ENCODE results near the gene FEZF2. TPM values are rescaled to one million over a fixed set of nuclear protein-coding genes. Genes with fewer than 3 reads are reported as not detected.
A peak's percentile ranks its signal among the peaks of the same experiment; 100 is the strongest.

Gene FEZF2
- polyA plus RNA-seq, 3 donors = not detected

DNA sequence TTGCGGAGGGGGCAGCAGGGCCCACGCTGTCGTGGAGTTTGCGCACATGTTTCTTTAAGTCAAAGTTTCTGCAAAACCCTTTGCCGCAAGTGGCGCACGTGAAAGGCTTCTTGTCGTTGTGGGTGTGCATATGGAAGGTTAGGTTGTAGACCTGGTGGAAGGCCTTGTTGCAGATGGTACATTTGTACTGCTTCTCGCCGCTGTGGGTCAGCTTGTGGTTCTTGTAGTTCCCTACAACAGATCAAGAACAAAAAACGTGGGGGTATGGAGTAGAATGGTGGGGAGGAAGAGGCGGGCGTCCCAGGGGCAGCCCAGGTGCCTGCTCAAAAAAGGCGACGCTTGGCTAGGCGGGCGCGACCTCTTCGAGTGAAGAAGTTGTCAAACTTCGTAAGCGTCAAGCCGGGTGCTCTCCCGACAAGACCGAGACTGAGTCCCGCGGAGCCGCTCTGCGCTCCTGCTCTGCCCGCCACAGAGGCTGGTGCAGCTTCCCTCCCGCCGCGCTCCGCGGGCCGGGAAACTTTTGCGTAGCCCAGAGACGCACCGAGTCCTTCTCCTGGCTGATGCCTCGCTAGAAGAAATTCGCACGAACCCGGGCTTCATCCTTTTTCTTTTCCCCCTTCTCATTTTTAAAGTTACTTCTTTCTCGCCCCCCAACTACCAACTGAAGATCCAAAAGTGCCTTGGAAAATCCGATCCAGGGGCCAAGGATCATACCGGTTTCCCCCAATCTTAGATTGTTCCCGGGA is 3.1 kb downstream of the FEZF2 start:
- no peaks in the 10 kb centered on the region for H3K79me2 ChIP-seq (ENCODE audit: insufficient read depth, low read length)
- no peak overlapping the region for H3K27ac Mint-ChIP-seq
- peaks cover 83 to 97% of the 10 kb centered on the region in 2 donors for H3K27me3 ChIP-seq (ENCODE audit: control insufficient read depth in 2 of 2, insufficient read depth in 2 of 2, low read length in 2 of 2)
- peaks cover 3% of the 10 kb centered on the region for H3K4me1 Mint-ChIP-seq
- H3K36me3 ChIP-seq (replicated peaks in 1 of 2; ENCODE audit: control insufficient read depth in 1 of 2, insufficient read depth in 2 of 2, low read length in 2 of 2) = no peaks in the 10 kb centered on the region
- no peak for DNase-seq
- H3K4me3 Mint-ChIP-seq = peak overlapping the region in 1 of 2 donors; percentile 87
- TF ChIP-seq, protein P1, sequence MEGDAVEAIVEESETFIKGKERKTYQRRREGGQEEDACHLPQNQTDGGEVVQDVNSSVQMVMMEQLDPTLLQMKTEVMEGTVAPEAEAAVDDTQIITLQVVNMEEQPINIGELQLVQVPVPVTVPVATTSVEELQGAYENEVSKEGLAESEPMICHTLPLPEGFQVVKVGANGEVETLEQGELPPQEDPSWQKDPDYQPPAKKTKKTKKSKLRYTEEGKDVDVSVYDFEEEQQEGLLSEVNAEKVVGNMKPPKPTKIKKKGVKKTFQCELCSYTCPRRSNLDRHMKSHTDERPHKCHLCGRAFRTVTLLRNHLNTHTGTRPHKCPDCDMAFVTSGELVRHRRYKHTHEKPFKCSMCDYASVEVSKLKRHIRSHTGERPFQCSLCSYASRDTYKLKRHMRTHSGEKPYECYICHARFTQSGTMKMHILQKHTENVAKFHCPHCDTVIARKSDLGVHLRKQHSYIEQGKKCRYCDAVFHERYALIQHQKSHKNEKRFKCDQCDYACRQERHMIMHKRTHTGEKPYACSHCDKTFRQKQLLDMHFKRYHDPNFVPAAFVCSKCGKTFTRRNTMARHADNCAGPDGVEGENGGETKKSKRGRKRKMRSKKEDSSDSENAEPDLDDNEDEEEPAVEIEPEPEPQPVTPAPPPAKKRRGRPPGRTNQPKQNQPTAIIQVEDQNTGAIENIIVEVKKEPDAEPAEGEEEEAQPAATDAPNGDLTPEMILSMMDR (IDR thresholded peaks at IDR 0.05) = no peak
- no peak overlapping the region for H3K4me3 ChIP-seq (replicated peaks in 1 of 3; ENCODE audit: low read depth in 2 of 3, low read length in 3 of 3)
- no peaks in the 10 kb centered on the region for H3K4me1 ChIP-seq (ENCODE audit: control insufficient read depth in 1 of 2, insufficient read depth in 2 of 2, low read length in 2 of 2)
- peaks cover 0 to 3% of the 10 kb centered on the region in 2 donors for H3K36me3 Mint-ChIP-seq
- peaks cover 97 to 100% (median 98%) of the 10 kb centered on the region in 3 donors for H3K27me3 Mint-ChIP-seq (ENCODE audit: low read depth in 3 of 3)
- H3K9me3 Mint-ChIP-seq = peaks cover 0 to 27% (median 11%) of the 10 kb centered on the region in 7 donors
- no peak overlapping the region for H2AFZ ChIP-seq (ENCODE audit: insufficient read depth, low read depth, low read length, poor library complexity, severe bottlenecking)
- no peaks in the 10 kb centered on the region for H4K20me1 ChIP-seq (ENCODE audit: insufficient read depth, low read length)
- intact Hi-C loops (cut with micrococcal nuclease) = no loop called here
- peaks cover 0 to 58% of the 10 kb centered on the region in 2 donors for H3K9me3 ChIP-seq (replicated peaks in 1 of 2; ENCODE audit: control insufficient read depth in 1 of 2, insufficient read depth in 1 of 2, low read length in 2 of 2)
- no peak overlapping the region for H3K27ac ChIP-seq (ENCODE audit: low read depth in 1 of 2, low read length in 2 of 2)
- 4% methylated on average over 41 of the region's 46 CpGs for WGBS (ENCODE audit: insufficient coverage)
- no peak overlapping the region for H3K9ac ChIP-seq (ENCODE audit: insufficient read depth, low read length, poor library complexity, severe bottlenecking)
- H3K4me2 ChIP-seq (replicated peaks; ENCODE audit: extremely low read depth, low read length, poor library complexity, severe bottlenecking) = no peak overlapping the region

DNA sequence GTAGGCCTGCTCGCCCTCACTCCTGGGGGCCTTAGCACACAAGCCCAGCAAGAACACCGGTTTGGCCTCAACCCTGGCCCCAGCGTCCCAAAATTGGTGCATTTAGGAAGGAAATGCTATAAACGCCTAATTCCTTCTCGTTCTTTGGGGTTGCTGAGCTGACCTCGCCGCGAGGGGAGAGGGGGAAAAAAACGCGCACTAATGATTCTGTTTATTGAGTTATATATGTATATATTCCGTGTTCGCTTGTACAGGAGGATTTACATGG is 3.9 kb downstream of the FEZF2 start:
- Histone ChIP-seq H3K36me3 (replicated peaks in 1 of 2; ENCODE audit: control insufficient read depth in 1 of 2, insufficient read depth in 2 of 2, low read length in 2 of 2) (no peaks in the 10 kb centered on the region), H3K27me3 (ENCODE audit: control insufficient read depth in 2 of 2, insufficient read depth in 2 of 2, low read length in 2 of 2) (peaks cover 81 to 95% of the 10 kb centered on the region in 2 donors), H3K9me3 (replicated peaks in 1 of 2; ENCODE audit: control insufficient read depth in 1 of 2, insufficient read depth in 1 of 2, low read length in 2 of 2) (peaks cover 0 to 49% of the 10 kb centered on the region in 2 donors), H3K9ac (ENCODE audit: insufficient read depth, low read length, poor library complexity, severe bottlenecking) (no peak overlapping the region), H3K4me2 (replicated peaks; ENCODE audit: extremely low read depth, low read length, poor library complexity, severe bottlenecking) (no peak overlapping the region), H3K4me3 (replicated peaks in 1 of 3; ENCODE audit: low read depth in 2 of 3, low read length in 3 of 3) (no peak overlapping the region), H3K27ac (ENCODE audit: low read depth in 1 of 2, low read length in 2 of 2) (no peak overlapping the region), H2AFZ (ENCODE audit: insufficient read depth, low read depth, low read length, poor library complexity, severe bottlenecking) (no peak overlapping the region), H4K20me1 (ENCODE audit: insufficient read depth, low read length) (no peaks in the 10 kb centered on the region), H3K79me2 (ENCODE audit: insufficient read depth, low read length) (no peaks in the 10 kb centered on the region), H3K4me1 (ENCODE audit: control insufficient read depth in 1 of 2, insufficient read depth in 2 of 2, low read length in 2 of 2) (no peaks in the 10 kb centered on the region)
- no peak for DNase-seq
- intact Hi-C loops (cut with micrococcal nuclease) = no loop called here
- Mint-ChIP-seq H3K27me3 (ENCODE audit: low read depth in 3 of 3) (peaks cover 94 to 97% (median 94%) of the 10 kb centered on the region in 3 donors), H3K9me3 (peaks cover 0 to 29% (median 11%) of the 10 kb centered on the region in 7 donors), H3K4me3 (peak overlapping the region in 1 of 2 donors; percentile 87), H3K4me1 (peaks cover 3% of the 10 kb centered on the region), H3K36me3 (peaks cover 0 to 3% of the 10 kb centered on the region in 2 donors), H3K27ac (no peak overlapping the region)
- under 1% methylated on average over 12 of the region's 12 CpGs for WGBS (ENCODE audit: insufficient coverage)
- TF ChIP-seq, protein P1 (IDR thresholded peaks at IDR 0.05) = no peak
